H1 (cell line): Measurements from ENCODE around the gene THEMIS. TPM values are rescaled to one million over a fixed set of nuclear protein-coding genes. Genes with fewer than 3 reads are reported as not detected.

Experiments
- CTCF ChIA-PET: fragments of 300-600 bp; sonication (Branson Sonifier 250); formaldehyde crosslinking; loops from one replicate; lab custom pipeline; 2021; ENCODE audit not compliant: partially characterized antibody; lab: Charles Lee
- POLR2A ChIA-PET: fragments of 300-600 bp; sonication (Branson Sonifier 250); formaldehyde crosslinking; loops from one replicate; lab custom pipeline; 2021; ENCODE audit warnings: inconsistent platforms; ENCODE audit not compliant: partially characterized antibody; lab: Charles Lee
- DNase-seq, 2 experiments: peaks; one replicate each; pipeline versions ENCODE4 v3.0.0 to v3.0.0-alpha.2; 2010 to 2022; ENCODE audit warnings: low spot score in 2 of 2, low read depth in 1 of 2, mixed read lengths in 1 of 2
- FAIRE-seq: peaks from 2 replicates; lab custom pipeline; 2011; peaks lifted over from hg19 to GRCh38; lab: Jason Lieb, UNC
- H2AFZ ChIP-seq: 2 replicates; pipeline ENCODE4 v1.8.1; 2012; ENCODE audit warnings: low read length, inconsistent platforms
- H2AK5ac ChIP-seq: 2 replicates; pipeline ENCODE4 v1.6.1; 2013; ENCODE audit warnings: low read depth, low read length
- H2BK120ac ChIP-seq: replicated peaks from 2 replicates; pipeline ENCODE3; 2013; ENCODE audit warnings: low read depth, low read length, inconsistent platforms
- H2BK12ac ChIP-seq: 2 replicates; pipeline ENCODE4 v1.6.1; 2013; ENCODE audit warnings: low read depth, low read length
- H2BK15ac ChIP-seq: 2 replicates; pipeline ENCODE4 v1.6.1; 2013; ENCODE audit warnings: low read length
- H2BK20ac ChIP-seq: 2 replicates; pipeline ENCODE4 v1.6.1; 2013; ENCODE audit warnings: low read length
- H2BK5ac ChIP-seq: 2 replicates; pipeline ENCODE4 v1.6.1; 2013; ENCODE audit warnings: low read depth, low read length
- H3K14ac ChIP-seq: 2 replicates; pipeline ENCODE4 v1.6.1; 2013; ENCODE audit warnings: inconsistent platforms; ENCODE audit not compliant: insufficient read length
- H3K18ac ChIP-seq: 2 replicates; pipeline ENCODE4 v1.6.1; 2013; ENCODE audit warnings: low read length; ENCODE audit errors: extremely low read depth
- H3K23ac ChIP-seq: 2 replicates; pipeline ENCODE4 v1.6.1; 2013; ENCODE audit warnings: inconsistent platforms; ENCODE audit not compliant: insufficient read length
- H3K23me2 ChIP-seq: 2 replicates; pipeline ENCODE4 v1.6.1; 2013; ENCODE audit warnings: low read depth, low read length
- H3K27ac ChIP-seq: 2 replicates; pipeline ENCODE4 v1.6.1; 2011; ENCODE audit warnings: low read depth, low read length, inconsistent platforms
- H3K27me3 ChIP-seq, 4 experiments: replicated peaks in 1 of 4; 1 replicate in 1 of 4; 2 replicates in 3 of 4; pipeline versions ENCODE4 v1.6.1 to v1.8.1; 2011 to 2013; ENCODE audit warnings: low read length in 3 of 4, mild to moderate bottlenecking in 3 of 4, inconsistent platforms in 2 of 4, mixed read lengths in 2 of 4, moderate library complexity in 1 of 4; ENCODE audit not compliant: control insufficient read depth in 3 of 4, insufficient read depth in 3 of 4; ENCODE audit errors: extremely low read depth in 1 of 4
- H3K36me3 ChIP-seq, 4 experiments: 2 replicates each; pipeline versions ENCODE4 v1.6.1 to v1.8.1; 2011 to 2013; ENCODE audit warnings: mild to moderate bottlenecking in 4 of 4, low read length in 3 of 4, moderate library complexity in 2 of 4, control low read depth in 1 of 4, inconsistent platforms in 1 of 4; ENCODE audit not compliant: insufficient read depth in 4 of 4, control insufficient read depth in 2 of 4
- H3K4ac ChIP-seq: replicated peaks from 2 replicates; pipeline ENCODE3; 2013; ENCODE audit warnings: low read length, low read depth, mixed read lengths, inconsistent platforms; ENCODE audit not compliant: insufficient read length
- H3K4me1 ChIP-seq, 4 experiments: replicated peaks in 1 of 4; 1 replicate in 1 of 4; 2 replicates in 3 of 4; pipeline versions ENCODE4 v1.6.1 to v1.8.1; 2011 to 2013; ENCODE audit warnings: low read length in 3 of 4, inconsistent platforms in 2 of 4, mixed read lengths in 1 of 4; ENCODE audit not compliant: insufficient read depth in 4 of 4, control insufficient read depth in 3 of 4
- H3K4me2 ChIP-seq, 2 experiments: 2 replicates each; pipeline versions ENCODE4 v1.6.1 to v1.8.1; 2011 to 2013; ENCODE audit warnings: low read depth in 2 of 2, low read length in 2 of 2, control low read depth in 1 of 2, inconsistent platforms in 1 of 2, mild to moderate bottlenecking in 1 of 2; ENCODE audit not compliant: insufficient read depth in 1 of 2
- H3K4me3 ChIP-seq, 4 experiments: fragments of 200-600, 300-600 bp in 1 of 4; sonication (generic), shearing (Covaris generic), sonication (Bioruptor Twin) in 1 of 4; 2 replicates each; pipeline versions ENCODE4 v1.5.1 to v1.8.1; 2011 to 2016; ENCODE audit warnings: low read length in 4 of 4, low read depth in 3 of 4, control low read depth in 2 of 4, inconsistent platforms in 2 of 4, mild to moderate bottlenecking in 2 of 4, mixed read lengths in 1 of 4, moderate library complexity in 1 of 4; ENCODE audit not compliant: insufficient read depth in 2 of 4; ENCODE audit errors: extremely low read depth in 1 of 4
- H3K56ac ChIP-seq: replicated peaks from 2 replicates; pipeline ENCODE3; 2013; ENCODE audit warnings: low read depth, mild to moderate bottlenecking, mixed read lengths, low read length, inconsistent platforms; ENCODE audit not compliant: insufficient read length
- H3K79me1 ChIP-seq: 2 replicates; pipeline ENCODE4 v1.6.1; 2013; ENCODE audit warnings: low read depth, low read length, control low read depth
- H3K79me2 ChIP-seq, 2 experiments: 2 replicates each; pipeline versions ENCODE4 v1.6.1 to v1.8.1; 2012 to 2013; ENCODE audit warnings: low read length in 2 of 2, mild to moderate bottlenecking in 2 of 2, inconsistent platforms in 1 of 2; ENCODE audit not compliant: insufficient read depth in 2 of 2, control insufficient read depth in 1 of 2
- H3K9ac ChIP-seq, 4 experiments: replicated peaks in 1 of 4; 1 replicate in 1 of 4; 2 replicates in 3 of 4; pipeline versions ENCODE4 v1.6.1 to v1.8.1; 2011 to 2013; ENCODE audit warnings: low read depth in 3 of 4, low read length in 3 of 4, control low read depth in 2 of 4, mild to moderate bottlenecking in 2 of 4, moderate library complexity in 2 of 4, inconsistent platforms in 1 of 4; ENCODE audit errors: extremely low read depth in 1 of 4
- H3K9me3 ChIP-seq, 2 experiments: 2 replicates each; pipeline versions ENCODE4 v1.6.1 to v1.8.1; 2012 to 2013; ENCODE audit warnings: mild to moderate bottlenecking in 2 of 2, moderate library complexity in 2 of 2, control low read depth in 1 of 2, inconsistent platforms in 1 of 2, low read depth in 1 of 2, low read length in 1 of 2, mixed read lengths in 1 of 2; ENCODE audit not compliant: insufficient read depth in 2 of 2
- H4K20me1 ChIP-seq, 2 experiments: replicated peaks in 1 of 2; 2 replicates each; pipeline versions ENCODE3 to v1.8.1; 2011 to 2013; ENCODE audit warnings: inconsistent platforms in 2 of 2, low read length in 2 of 2, mild to moderate bottlenecking in 1 of 2; ENCODE audit not compliant: insufficient read depth in 2 of 2, control insufficient read depth in 1 of 2
- H4K5ac ChIP-seq: 2 replicates; pipeline ENCODE4 v1.6.1; 2013; ENCODE audit warnings: low read length, low read depth, mixed read lengths, inconsistent platforms; ENCODE audit not compliant: insufficient read length
- H4K8ac ChIP-seq: 2 replicates; pipeline ENCODE4 v1.8.0; 2013; ENCODE audit warnings: mild to moderate bottlenecking, moderate library complexity, low read length, inconsistent platforms; ENCODE audit not compliant: insufficient read depth; ENCODE audit errors: extremely low read depth
- H4K91ac ChIP-seq: replicated peaks from 2 replicates; pipeline ENCODE3; 2013; ENCODE audit warnings: low read length, mixed read lengths, inconsistent platforms; ENCODE audit not compliant: insufficient read length
- BACH1 ChIP-seq: IDR thresholded peaks from 2 replicates; pipeline ENCODE4 v1.6.1; 2012; ENCODE audit warnings: low read length, improper control_type of control experiment
- CREB1 ChIP-seq: IDR thresholded peaks from 2 replicates; pipeline ENCODE4 v1.6.1; 2012; ENCODE audit warnings: inconsistent platforms
- MAFK ChIP-seq: IDR thresholded peaks from 2 replicates; pipeline ENCODE4 v1.6.1; 2012; ENCODE audit warnings: low read depth, mild to moderate bottlenecking, improper control_type of control experiment, low read length
- SP1 ChIP-seq: IDR thresholded peaks from 2 replicates; pipeline ENCODE4 v1.6.1; 2011; ENCODE audit warnings: low read depth, low read length
- SRF ChIP-seq: IDR thresholded peaks from 2 replicates; pipeline ENCODE4 v1.6.1; 2011; ENCODE audit warnings: mild to moderate bottlenecking, low read depth, low read length, moderate library complexity
- ZNF274 ChIP-seq: IDR thresholded peaks from 2 replicates; pipeline ENCODE4 v1.7.0; 2012; ENCODE audit warnings: low read length, borderline replicate concordance; ENCODE audit errors: extremely low read depth
- WGBS, 2 experiments: shearing (Covaris generic) in 1 of 2; methylation state at CpG; one replicate each; pipeline versions ENCODE4 v1.1.6 to v1.1.7; 2013 to 2015; ENCODE audit warnings: low lambda C conversion rate in 2 of 2, mixed read lengths in 2 of 2, inconsistent platforms in 1 of 2, low coverage in 1 of 2, missing lambda C conversion rate in 1 of 2; ENCODE audit not compliant: insufficient replicate concordance in 2 of 2, insufficient coverage in 1 of 2, insufficient read length in 1 of 2; ENCODE audit errors: extremely low coverage in 1 of 2, missing lambda C conversion rate in 1 of 2; 5-methylcytosine and 5-hydroxymethylcytosine counted together
- polyA plus RNA-seq, 7 experiments: library from polyadenylated mRNA; depleted of rRNA in 3 of 7; stranded (reverse) in 5 of 7; unstranded in 2 of 7; fragments of >200 nt in 5 of 7; fragments of 200-250 nt in 2 of 7; gene quantifications; 1 replicate in 5 of 7; 2 replicates in 1 of 7; 4 replicates in 1 of 7; pipeline versions ENCODE4 v1.2.1 to v1.2.3, GENCODE V29; 2011 to 2013; ENCODE audit warnings: missing spikeins in 2 of 7, mixed read lengths in 2 of 7
- total RNA-seq: library from RNA; stranded (reverse); fragmentation: NEBNext Ultra II Directional; extraction: Animal tissue kit (Norgen Biotek cat#: 25700); gene quantifications from 2 replicates; pipeline ENCODE4 v1.2.1, GENCODE V29; 2021

THEMIS gene
- total and polyA plus RNA-seq, 2 of the 8 experiments (the other 6 are each of a cell fraction or from before 2014, with no cell fraction given), result not detected

- H2BK20ac ChIP-seq, result no peak overlapping the region
- no peak overlapping the region for H4K8ac ChIP-seq
- H3K23me2 ChIP-seq, result no peaks in the 10 kb centered on the region
- H3K79me1 ChIP-seq, result no peaks in the 10 kb centered on the region
- no peak overlapping the region for H3K18ac ChIP-seq
- H2BK120ac ChIP-seq, result no peak overlapping the region
- no peak overlapping the region for H3K4me3 ChIP-seq
- H3K36me3 ChIP-seq, result no peaks in the 10 kb centered on the region
- H2AK5ac ChIP-seq, result no peak overlapping the region
- H3K4me1 ChIP-seq, result no peaks in the 10 kb centered on the region
- no peak overlapping the region for H2BK12ac ChIP-seq
- no peak for DNase-seq
- no peak overlapping the region for H3K4ac ChIP-seq
- H3K9ac ChIP-seq, result no peak overlapping the region
- H4K20me1 ChIP-seq, result no peaks in the 10 kb centered on the region
- no peaks in the 10 kb centered on the region for H3K79me2 ChIP-seq
- H3K9me3 ChIP-seq, result no peaks in the 10 kb centered on the region
- no peak overlapping the region for H2BK15ac ChIP-seq
- H3K23ac ChIP-seq, result no peak overlapping the region
- H3K14ac ChIP-seq, result no peak overlapping the region
- H4K91ac ChIP-seq, result no peak overlapping the region
- ChIA-PET POLR2A (no interaction called here), CTCF (interaction anchor here (1.4 kb wide), 1 partner anchor 84 kb away, joined by 5 read pairs; no protein-coding TSS in a partner anchor)
- H3K4me2 ChIP-seq, result no peak overlapping the region
- peak overlapping the region; percentile 49 for H2AFZ ChIP-seq
- 79% methylated on average over 3 of the region's 3 CpGs; no CpG with 5 or more reads in 1 of the 2 experiments for WGBS, 2 experiments
- H4K5ac ChIP-seq, result no peak overlapping the region
- TF ChIP-seq CREB1 (no peak), ZNF274 (no peak), BACH1 (0 out of 2 replicates have a peak, but pooled peaks have one; percentile 13), MAFK (peak; percentile 70), SRF (no peak), SP1 (no peak)
- H2BK5ac ChIP-seq, result no peak overlapping the region
- H3K56ac ChIP-seq, result no peak overlapping the region
- H3K27ac ChIP-seq, result no peak overlapping the region
- H3K27me3 ChIP-seq, result no peaks in the 10 kb centered on the region
- peak; percentile 28 for FAIRE-seq
Measured at GRCh38 chr6:127939442-127940066, 38.7 kb upstream of the THEMIS start.
